ENCODE measurements around the gene CYP4F22.

Gene CYP4F22

DNA sequence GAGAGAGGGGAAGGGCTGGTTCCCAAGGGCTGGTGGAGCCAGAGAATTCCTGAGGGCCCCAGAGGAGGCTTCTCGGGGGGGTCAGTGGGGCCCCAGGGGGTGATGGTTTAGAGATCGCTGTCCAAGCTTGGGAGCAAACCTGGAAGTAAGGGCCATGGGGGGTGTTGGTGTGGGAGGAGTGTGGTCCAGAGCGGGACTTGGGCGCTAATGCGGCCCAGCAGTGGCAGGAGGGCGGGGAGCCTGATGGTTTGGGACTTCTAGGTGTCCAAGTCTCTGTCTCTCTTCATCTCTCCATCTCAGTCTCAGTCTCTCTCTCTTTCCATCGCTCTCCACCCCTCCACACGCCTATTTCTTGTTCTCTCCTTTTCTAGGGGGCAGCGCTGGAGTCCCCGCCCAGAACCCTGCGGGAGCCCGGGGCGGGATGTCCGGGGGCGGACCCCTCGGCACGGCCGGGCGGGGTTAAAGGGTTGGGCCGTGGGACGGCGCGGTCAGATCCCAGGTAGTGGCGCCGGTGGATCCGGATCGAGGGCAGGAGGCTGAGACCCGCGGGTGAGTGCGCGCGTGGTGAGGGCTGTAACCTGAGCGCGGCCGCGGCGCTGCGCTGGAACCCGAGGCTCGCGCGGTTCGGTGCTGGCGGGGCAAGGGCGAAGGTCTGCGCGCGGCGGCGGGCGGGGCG is at the start of gene CYP4F22:
Gene CYP4F22, plus strand, starts transcription at position 491 of the 676 bp plus-strand sequence. CDS start 16,812 bp downstream, outside the sequence.
- no peak within 1 kb of the TSS for H3K9ac ChIP-seq (ENCODE audit: low read length)

GRCh38 chr19:15461694-15462093 is 46.6 kb upstream of the CYP4F22 start:
- H3F3A ChIP-seq (ENCODE audit: insufficient read depth, low read length), result no peaks in the 10 kb centered on the region
- no peak overlapping the region for H3K27ac ChIP-seq (ENCODE audit: low read depth, low read length, poor library complexity, severe bottlenecking)
- H3K27me3 ChIP-seq (ENCODE audit: insufficient read depth, low read length), result no peaks in the 10 kb centered on the region
- H3K4me3 ChIP-seq (ENCODE audit: low read depth, low read length, poor library complexity, severe bottlenecking), result no peak overlapping the region
- H3K4me2 ChIP-seq (ENCODE audit: low read length), result no peak overlapping the region
- H3K4me1 ChIP-seq (ENCODE audit: insufficient read depth, low read length, severe bottlenecking), result peaks cover 19% of the 10 kb centered on the region
- H3K9ac ChIP-seq (ENCODE audit: low read length), result no peak overlapping the region
- no peak for TF ChIP-seq EZH2 (IDR thresholded peaks at IDR 0.05; ENCODE audit: borderline replicate concordance, low read length)
- no peak for TF ChIP-seq CTCF (IDR thresholded peaks at IDR 0.05; ENCODE audit: low read length)
- no peaks in the 10 kb centered on the region for H3K9me3 ChIP-seq (ENCODE audit: low read length)
- no peaks in the 10 kb centered on the region for H3K9me2 ChIP-seq (ENCODE audit: low read depth, low read length)
- H3K79me2 ChIP-seq (ENCODE audit: insufficient read depth, low read length), result no peaks in the 10 kb centered on the region
- no peaks in the 10 kb centered on the region; the same call in 1 of the 2 replicates for H3K36me3 ChIP-seq (ENCODE audit: insufficient read depth, low read length)
- no peak overlapping the region for H2AFZ ChIP-seq (ENCODE audit: low read length)
- H4K20me1 ChIP-seq (ENCODE audit: insufficient read depth, low read length), result no peaks in the 10 kb centered on the region

More for the DNA sequence above, at the start of gene CYP4F22:
- Histone ChIP-seq H3K27ac (ENCODE audit: low read depth, low read length, poor library complexity, severe bottlenecking) (no peak within 1 kb of the TSS), H3K4me1 (ENCODE audit: insufficient read depth, low read length, severe bottlenecking) (no peaks in the 10 kb centered on the region), H3K4me2 (ENCODE audit: low read length) (no peak within 1 kb of the TSS), H3K9me3 (ENCODE audit: low read length) (no peaks in the 10 kb centered on the region), H2AFZ (ENCODE audit: low read length) (no peak within 1 kb of the TSS), H3K79me2 (ENCODE audit: insufficient read depth, low read length) (no peaks in the 10 kb centered on the region), H3F3A (ENCODE audit: insufficient read depth, low read length) (no peaks in the 10 kb centered on the region), H3K27me3 (ENCODE audit: insufficient read depth, low read length) (no peaks in the 10 kb centered on the region), H3K36me3 (ENCODE audit: insufficient read depth, low read length) (no peaks in the 10 kb centered on the region), H4K20me1 (ENCODE audit: insufficient read depth, low read length) (no peaks in the 10 kb centered on the region), H3K9me2 (ENCODE audit: low read depth, low read length) (no peaks in the 10 kb centered on the region), H3K4me3 (ENCODE audit: low read depth, low read length, poor library complexity, severe bottlenecking) (no peak within 1 kb of the TSS)
- TF ChIP-seq EZH2 (IDR thresholded peaks at IDR 0.05; ENCODE audit: borderline replicate concordance, low read length) (no peak), CTCF (IDR thresholded peaks at IDR 0.05; ENCODE audit: low read length) (no peak)

GRCh38 chr19:15463861-15464371 is 44.4 kb upstream of the CYP4F22 start:
- Histone ChIP-seq H3K27ac (ENCODE audit: low read depth, low read length, poor library complexity, severe bottlenecking) (peak overlapping the region; percentile 67), H4K20me1 (ENCODE audit: insufficient read depth, low read length) (no peaks in the 10 kb centered on the region)

More at GRCh38 chr19:15463861-15464371, 44.4 kb upstream of the CYP4F22 start:
- Histone ChIP-seq H3K4me3 (ENCODE audit: low read depth, low read length, poor library complexity, severe bottlenecking) (peak overlapping the region; percentile 88), H3K36me3 (ENCODE audit: insufficient read depth, low read length) (no peaks in the 10 kb centered on the region), H3K9me2 (ENCODE audit: low read depth, low read length) (no peaks in the 10 kb centered on the region), H3K4me2 (ENCODE audit: low read length) (peak overlapping the region; percentile 92), H3K4me1 (ENCODE audit: insufficient read depth, low read length, severe bottlenecking) (peaks cover 22% of the 10 kb centered on the region), H3K9ac (ENCODE audit: low read length) (peak overlapping the region; percentile 89), H3K79me2 (ENCODE audit: insufficient read depth, low read length) (no peaks in the 10 kb centered on the region), H3F3A (ENCODE audit: insufficient read depth, low read length) (no peaks in the 10 kb centered on the region), H3K27me3 (ENCODE audit: insufficient read depth, low read length) (no peaks in the 10 kb centered on the region), H3K9me3 (ENCODE audit: low read length) (no peaks in the 10 kb centered on the region), H2AFZ (ENCODE audit: low read length) (peak overlapping the region; percentile 89)
- TF ChIP-seq CTCF (IDR thresholded peaks at IDR 0.05; ENCODE audit: low read length), result no peak
- TF ChIP-seq EZH2 (IDR thresholded peaks at IDR 0.05; ENCODE audit: borderline replicate concordance, low read length), result no peak
